Measurements from ENCODE around the gene PTPRH. TPM values are rescaled to one million over a fixed set of nuclear protein-coding genes. Genes with fewer than 3 reads are reported as not detected.

PTPRH gene
- polyA plus RNA-seq, 1 of the 3 experiments (the other 2 are of a cell fraction): 1.1 TPM

DNA sequence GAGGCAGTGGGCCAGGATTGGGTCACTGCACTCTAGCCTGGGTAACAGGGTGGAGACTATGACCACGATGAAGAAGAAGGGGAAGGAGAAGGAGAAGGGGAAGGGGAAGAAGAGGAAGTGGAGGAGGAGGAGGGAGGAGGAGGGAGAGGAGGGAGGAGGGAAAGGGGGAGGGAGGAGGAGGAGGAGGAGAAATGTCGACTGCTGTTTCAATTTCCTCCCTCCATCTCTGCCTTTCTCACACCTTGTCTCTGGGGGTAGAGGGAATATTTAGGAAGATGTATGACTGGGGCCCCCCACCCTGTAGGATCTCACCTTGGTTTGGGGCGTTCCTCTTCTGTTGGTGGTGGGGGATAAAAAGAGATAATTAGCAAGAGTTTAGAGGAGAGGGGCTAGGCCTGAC, 64.1 kb downstream of the PTPRH start:
- Histone ChIP-seq H3K36me3 (replicated peaks in 1 of 2; ENCODE audit: control insufficient read depth in 1 of 2, insufficient read depth in 2 of 2, low read length in 1 of 2) (no peaks in the 10 kb centered on the region), H3K4me2 (no peak overlapping the region), H3K4me3 (ENCODE audit: low read depth in 2 of 2, low read length in 1 of 2) (no peak overlapping the region), H3K9ac (no peak overlapping the region), H3K79me2 (ENCODE audit: insufficient read depth) (no peaks in the 10 kb centered on the region), H3K9me3 (no peaks in the 10 kb centered on the region), H2AFZ (ENCODE audit: low read depth) (no peak overlapping the region), H3K27me3 (ENCODE audit: insufficient read depth) (peaks cover 28% of the 10 kb centered on the region), H3F3A (replicated peaks; ENCODE audit: insufficient read depth) (no peaks in the 10 kb centered on the region), H3K27ac (ENCODE audit: low read depth in 2 of 2, low read length in 1 of 2) (no peak overlapping the region), H4K20me1 (ENCODE audit: insufficient read depth) (no peaks in the 10 kb centered on the region), H3K9me2 (no peaks in the 10 kb centered on the region), H3K4me1 (ENCODE audit: control insufficient read depth in 1 of 2, insufficient read depth in 2 of 2, low read depth in 1 of 2, low read length in 1 of 2) (peaks cover 0 to 4% of the 10 kb centered on the region in 2 experiments; a peak in 1 of 4 replicates)
- TF ChIP-seq EZH2phosphoT487 (IDR thresholded peaks at IDR 0.05; ENCODE audit: borderline replicate concordance, low read depth) (no peak), NRF1 (IDR thresholded peaks at IDR 0.05; ENCODE audit: low read depth, low read length) (no peak), FOSL2 (IDR thresholded peaks at IDR 0.05; ENCODE audit: borderline replicate concordance, low read depth) (no peak), SIN3A (IDR thresholded peaks at IDR 0.05; ENCODE audit: borderline replicate concordance, low read depth, low read length) (no peak), RAD21 (IDR thresholded peaks at IDR 0.05; ENCODE audit: low read length) (no peak), TCF12 (IDR thresholded peaks at IDR 0.05) (no peak), RCOR1 (IDR thresholded peaks at IDR 0.05; ENCODE audit: low read length) (no peak), RXRA (IDR thresholded peaks at IDR 0.05; ENCODE audit: borderline replicate concordance, low read depth) (no peak), MEF2A (IDR thresholded peaks at IDR 0.05; ENCODE audit: borderline replicate concordance, low read depth) (no peak), POLR2AphosphoS5 (IDR thresholded peaks at IDR 0.05; ENCODE audit: low read depth, low read length) (no peak)
- TF ChIP-seq, protein P1, sequence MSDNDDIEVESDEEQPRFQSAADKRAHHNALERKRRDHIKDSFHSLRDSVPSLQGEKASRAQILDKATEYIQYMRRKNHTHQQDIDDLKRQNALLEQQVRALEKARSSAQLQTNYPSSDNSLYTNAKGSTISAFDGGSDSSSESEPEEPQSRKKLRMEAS (IDR thresholded peaks at IDR 0.05; ENCODE audit: low read depth): no peak
- TF ChIP-seq, protein P2, sequence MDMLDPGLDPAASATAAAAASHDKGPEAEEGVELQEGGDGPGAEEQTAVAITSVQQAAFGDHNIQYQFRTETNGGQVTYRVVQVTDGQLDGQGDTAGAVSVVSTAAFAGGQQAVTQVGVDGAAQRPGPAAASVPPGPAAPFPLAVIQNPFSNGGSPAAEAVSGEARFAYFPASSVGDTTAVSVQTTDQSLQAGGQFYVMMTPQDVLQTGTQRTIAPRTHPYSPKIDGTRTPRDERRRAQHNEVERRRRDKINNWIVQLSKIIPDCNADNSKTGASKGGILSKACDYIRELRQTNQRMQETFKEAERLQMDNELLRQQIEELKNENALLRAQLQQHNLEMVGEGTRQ (IDR thresholded peaks at IDR 0.05; ENCODE audit: borderline replicate concordance, low read depth, low read length): no peak
- TF ChIP-seq, protein P3, sequence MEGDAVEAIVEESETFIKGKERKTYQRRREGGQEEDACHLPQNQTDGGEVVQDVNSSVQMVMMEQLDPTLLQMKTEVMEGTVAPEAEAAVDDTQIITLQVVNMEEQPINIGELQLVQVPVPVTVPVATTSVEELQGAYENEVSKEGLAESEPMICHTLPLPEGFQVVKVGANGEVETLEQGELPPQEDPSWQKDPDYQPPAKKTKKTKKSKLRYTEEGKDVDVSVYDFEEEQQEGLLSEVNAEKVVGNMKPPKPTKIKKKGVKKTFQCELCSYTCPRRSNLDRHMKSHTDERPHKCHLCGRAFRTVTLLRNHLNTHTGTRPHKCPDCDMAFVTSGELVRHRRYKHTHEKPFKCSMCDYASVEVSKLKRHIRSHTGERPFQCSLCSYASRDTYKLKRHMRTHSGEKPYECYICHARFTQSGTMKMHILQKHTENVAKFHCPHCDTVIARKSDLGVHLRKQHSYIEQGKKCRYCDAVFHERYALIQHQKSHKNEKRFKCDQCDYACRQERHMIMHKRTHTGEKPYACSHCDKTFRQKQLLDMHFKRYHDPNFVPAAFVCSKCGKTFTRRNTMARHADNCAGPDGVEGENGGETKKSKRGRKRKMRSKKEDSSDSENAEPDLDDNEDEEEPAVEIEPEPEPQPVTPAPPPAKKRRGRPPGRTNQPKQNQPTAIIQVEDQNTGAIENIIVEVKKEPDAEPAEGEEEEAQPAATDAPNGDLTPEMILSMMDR (IDR thresholded peaks at IDR 0.05): no peak
- no peak for DNase-seq
- CTCF ChIA-PET: interaction anchor here (1.2 to 9.7 kb wide), 5 partner anchors 10 to 265 kb away, joined by 3 to 116 read pairs (median 3); no protein-coding TSS in a partner anchor
- 23% methylated on average over 3 of the region's 3 CpGs for WGBS (ENCODE audit: low lambda C conversion rate)
- POLR2A ChIA-PET: no interaction called here

DNA sequence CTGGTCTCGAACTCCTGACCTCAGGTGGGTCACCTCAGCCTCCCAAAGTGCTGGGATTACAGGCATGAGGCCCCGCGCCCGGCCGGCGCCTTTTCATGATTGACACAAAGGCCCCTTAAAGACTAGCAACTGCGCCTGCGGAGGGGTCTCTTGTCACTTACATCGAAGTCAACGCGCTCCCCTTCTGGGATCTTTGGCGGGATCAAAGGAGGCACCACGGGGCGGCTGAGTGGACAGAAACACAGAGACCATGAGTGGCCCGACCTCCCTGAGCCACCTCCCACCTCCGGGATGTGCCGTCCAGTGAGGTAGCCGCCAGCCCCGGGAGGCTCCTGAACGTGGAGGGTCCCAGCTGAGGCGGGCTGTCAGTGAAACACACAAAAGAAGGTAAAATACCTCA, 67.6 kb downstream of the PTPRH start:
- H3K79me2 ChIP-seq (ENCODE audit: insufficient read depth): no peaks in the 10 kb centered on the region
- ChIA-PET POLR2A (interaction anchor here (0.7 to 1.0 kb wide), 2 partner anchors 266 to 353 kb away, joined by 3 to 4 read pairs; partner anchors contain the start of gene UBE2S), CTCF (interaction anchor here (0.6 to 9.7 kb wide), 60 partner anchors 9 to 495 kb away, joined by 3 to 116 read pairs (median 4); partner anchors contain the start of genes BRSK1, DNAAF3, GARIN5B and HSPBP1)
- no peaks in the 10 kb centered on the region for H3K36me3 ChIP-seq (replicated peaks in 1 of 2; ENCODE audit: control insufficient read depth in 1 of 2, insufficient read depth in 2 of 2, low read length in 1 of 2)
- H3K27me3 ChIP-seq (ENCODE audit: insufficient read depth): peaks cover 7% of the 10 kb centered on the region; the same call in 1 of the 2 replicates
- no peaks in the 10 kb centered on the region for H3K9me2 ChIP-seq
- H2AFZ ChIP-seq (ENCODE audit: low read depth): 0 out of 2 replicates have a peak overlapping the region, but pooled peaks have one; percentile 57
- peak; percentile 35 for DNase-seq
- 0 out of 4 replicates have a peak overlapping the region, but pooled peaks of 1 of the 2 experiments have one; percentile 60 for H3K4me3 ChIP-seq (ENCODE audit: low read depth in 2 of 2, low read length in 1 of 2)
- H3F3A ChIP-seq (replicated peaks; ENCODE audit: insufficient read depth): no peaks in the 10 kb centered on the region
- no peak for TF ChIP-seq JUND (IDR thresholded peaks at IDR 0.05)
- no peak for TF ChIP-seq TEAD4 (IDR thresholded peaks at IDR 0.05; ENCODE audit: borderline replicate concordance, insufficient read depth)
- no peak for TF ChIP-seq EZH2phosphoT487 (IDR thresholded peaks at IDR 0.05; ENCODE audit: borderline replicate concordance, low read depth)
- WGBS (ENCODE audit: low lambda C conversion rate): 31% methylated on average over 15 of the region's 21 CpGs
- no peaks in the 10 kb centered on the region for H3K9me3 ChIP-seq
- H3K9ac ChIP-seq: no peak overlapping the region
- peak overlapping the region; percentile 75 for H3K4me2 ChIP-seq
- peaks cover 0 to 4% of the 10 kb centered on the region in 2 experiments; a peak in 1 of 4 replicates for H3K4me1 ChIP-seq (ENCODE audit: control insufficient read depth in 1 of 2, insufficient read depth in 2 of 2, low read depth in 1 of 2, low read length in 1 of 2)
- no peaks in the 10 kb centered on the region for H4K20me1 ChIP-seq (ENCODE audit: insufficient read depth)
- H3K27ac ChIP-seq (ENCODE audit: low read depth in 2 of 2, low read length in 1 of 2): no peak overlapping the region

Measured in SK-N-SH (cell line).